Erythroblast (primary cell): ENCODE measurements around the gene SLC9A1.

Experiments
- GATA1 ChIP-seq: IDR thresholded peaks from 2 replicates; pipeline ENCODE4 v1.6.1; 2011; ENCODE audit warnings: low read depth, mild to moderate bottlenecking, control low read depth, low read length, moderate library complexity
- POLR2A ChIP-seq: IDR thresholded peaks from 2 replicates; pipeline ENCODE4 v1.6.1; 2011; ENCODE audit warnings: mild to moderate bottlenecking, low read length

DNA sequence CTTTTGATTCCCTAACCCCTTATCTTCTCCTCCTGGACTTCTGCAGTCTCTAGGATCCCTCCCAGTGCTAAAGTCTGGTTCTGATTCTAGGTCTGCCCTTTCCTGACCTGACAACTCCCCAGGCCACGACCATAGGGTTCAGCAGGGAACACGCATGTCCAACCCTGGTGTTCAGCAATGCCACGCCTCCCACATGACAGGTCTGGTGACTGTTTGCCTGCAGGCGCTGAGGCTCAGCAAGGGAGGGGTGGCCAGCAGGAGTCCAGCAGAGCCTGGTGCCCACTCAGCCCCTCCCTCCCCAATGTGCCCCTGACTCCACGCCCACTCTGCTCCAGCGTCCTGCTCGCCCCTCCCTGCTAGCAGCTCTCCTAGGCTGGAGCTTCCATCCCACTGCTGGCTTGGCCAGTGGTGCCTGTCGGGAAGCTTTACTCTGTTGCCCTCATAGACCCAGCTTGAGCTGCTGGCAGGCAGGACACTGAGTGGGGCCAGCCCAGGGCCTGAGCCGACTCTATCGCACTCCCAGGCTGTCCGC lies 17.3 kb downstream of the SLC9A1 start:
- TF ChIP-seq POLR2A, result no peak
- no peak for TF ChIP-seq GATA1
